ENCODE data around the gene BCL11A.

BCL11A gene

GRCh38 chr2:60589104-60589503 is 35.6 kb upstream of the BCL11A start:
- no peak for TF ChIP-seq CTCF (IDR thresholded peaks at IDR 0.05; ENCODE audit: insufficient read depth, missing control alignments)
- FAIRE-seq, result no peak
- DNase-seq (ENCODE audit: insufficient read length, low spot score), result no peak

GRCh38 chr2:60586081-60586480 is 32.6 kb upstream of the BCL11A start:
- FAIRE-seq, result no peak
- no peak for TF ChIP-seq CTCF (IDR thresholded peaks at IDR 0.05; ENCODE audit: insufficient read depth, missing control alignments)

GRCh38 chr2:60585276-60585675 is 31.8 kb upstream of the BCL11A start:
- DNase-seq (ENCODE audit: insufficient read length, low spot score), result no peak
- TF ChIP-seq CTCF (IDR thresholded peaks at IDR 0.05; ENCODE audit: insufficient read depth, missing control alignments), result no peak
- no peak for FAIRE-seq

More at GRCh38 chr2:60586081-60586480, 32.6 kb upstream of the BCL11A start:
- no peak for DNase-seq (ENCODE audit: insufficient read length, low spot score)

GRCh38 chr2:60583604-60584003 is 30.1 kb upstream of the BCL11A start:
- FAIRE-seq, result no peak
- no peak for DNase-seq (ENCODE audit: insufficient read length, low spot score)
- no peak for TF ChIP-seq CTCF (IDR thresholded peaks at IDR 0.05; ENCODE audit: insufficient read depth, missing control alignments)

- TF ChIP-seq CTCF (IDR thresholded peaks at IDR 0.05; ENCODE audit: insufficient read depth, missing control alignments), result peak; percentile 91
- DNase-seq (ENCODE audit: insufficient read length, low spot score) (peak; percentile 73), FAIRE-seq (no peak)
These were observed 28.2 kb upstream of the BCL11A start for GRCh38 chr2:60581433-60582282.

GRCh38 chr2:60577682-60578283 is 24.3 kb upstream of the BCL11A start:
- no peak for TF ChIP-seq CTCF (IDR thresholded peaks at IDR 0.05; ENCODE audit: insufficient read depth, missing control alignments)
- DNase-seq (ENCODE audit: insufficient read length, low spot score) (no peak), FAIRE-seq (no peak)

- FAIRE-seq (no peak), DNase-seq (ENCODE audit: insufficient read length, low spot score) (no peak)
- no peak for TF ChIP-seq CTCF (IDR thresholded peaks at IDR 0.05; ENCODE audit: insufficient read depth, missing control alignments)
These were observed 19.8 kb upstream of the BCL11A start for GRCh38 chr2:60573251-60573650.
